ENCODE results near the gene CAPRIN2. TPM values are rescaled to one million over a fixed set of nuclear protein-coding genes. Genes with fewer than 3 reads are reported as not detected.

The CAPRIN2 gene
- total RNA-seq, 1 experiment from 2014 or later: 29.5 TPM

GRCh38 chr12:30696943-30697342, 57.8 kb downstream of the CAPRIN2 start:
- CTCF ChIA-PET: no interaction called here
- Histone ChIP-seq H3F3A (ENCODE audit: insufficient read depth, low read depth) (no peaks in the 10 kb centered on the region), H3K4me2 (no peak overlapping the region), H4K20me1 (ENCODE audit: insufficient read depth) (no peaks in the 10 kb centered on the region; the same call in 1 of the 2 replicates), H3K27ac (no peak overlapping the region), H2AFZ (no peak overlapping the region), H3K4me3 (no peak overlapping the region), H3K27me3 (ENCODE audit: insufficient read depth, low read depth) (no peaks in the 10 kb centered on the region), H3K4me1 (replicated peaks; ENCODE audit: insufficient read depth) (peaks cover 19% of the 10 kb centered on the region), H3K9me3 (ENCODE audit: insufficient read depth, low read depth) (no peaks in the 10 kb centered on the region; the same call in 1 of the 2 replicates), H3K9me2 (ENCODE audit: insufficient read depth) (no peaks in the 10 kb centered on the region), H3K79me2 (ENCODE audit: low read depth) (peaks cover 36% of the 10 kb centered on the region), H3K36me3 (ENCODE audit: low read depth) (no peaks in the 10 kb centered on the region)
- intact Hi-C loops (cut with micrococcal nuclease; ENCODE audit: unreplicated experiment): no loop called here
- BruUV-seq (replicated peaks): no TSS peak
- TF ChIP-seq CTCF (conservative IDR thresholded peaks at IDR 0.05): no peak
- TF ChIP-seq EZH2 (IDR thresholded peaks at IDR 0.05; ENCODE audit: low read depth): no peak
- POLR2A ChIA-PET (ENCODE audit: unreplicated experiment): no interaction called here
- DNase-seq: no peak

DNA sequence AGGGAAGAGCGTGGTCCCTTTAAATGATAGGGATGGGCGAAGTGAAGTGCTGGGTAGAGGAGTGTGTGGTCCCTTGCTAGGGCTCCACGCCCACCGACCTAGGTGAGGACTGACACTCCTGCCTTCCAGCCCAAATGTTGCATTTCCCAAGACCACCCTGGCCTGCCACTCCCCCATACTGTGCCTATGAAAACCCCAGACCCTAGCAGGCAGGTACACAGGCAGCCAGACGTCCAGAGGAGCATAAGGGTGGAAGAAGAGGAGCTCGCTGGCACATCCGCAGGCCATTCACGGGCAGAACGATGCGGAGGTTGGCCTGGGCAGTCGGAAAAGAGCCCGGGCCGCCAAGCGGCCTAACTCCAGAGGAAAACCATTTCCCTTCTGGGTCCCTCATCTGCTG, 58.3 kb downstream of the CAPRIN2 start:
- TF ChIP-seq CTCF (conservative IDR thresholded peaks at IDR 0.05): no peak
- no peak for TF ChIP-seq EZH2 (IDR thresholded peaks at IDR 0.05; ENCODE audit: low read depth)
- Histone ChIP-seq H3F3A (ENCODE audit: insufficient read depth, low read depth) (no peaks in the 10 kb centered on the region), H3K9me2 (ENCODE audit: insufficient read depth) (no peaks in the 10 kb centered on the region), H3K4me2 (peak overlapping the region; percentile 81), H4K20me1 (ENCODE audit: insufficient read depth) (no peaks in the 10 kb centered on the region; the same call in 1 of the 2 replicates), H3K4me3 (peak overlapping the region; percentile 95; the same call in 1 of the 2 replicates), H2AFZ (peak overlapping the region; percentile 88), H3K79me2 (ENCODE audit: low read depth) (peaks cover 41% of the 10 kb centered on the region), H3K27ac (no peak overlapping the region), H3K36me3 (ENCODE audit: low read depth) (no peaks in the 10 kb centered on the region), H3K27me3 (ENCODE audit: insufficient read depth, low read depth) (no peaks in the 10 kb centered on the region), H3K9me3 (ENCODE audit: insufficient read depth, low read depth) (no peaks in the 10 kb centered on the region; the same call in 1 of the 2 replicates), H3K4me1 (replicated peaks; ENCODE audit: insufficient read depth) (peaks cover 19% of the 10 kb centered on the region)
- ChIA-PET POLR2A (ENCODE audit: unreplicated experiment) (no interaction called here), CTCF (interaction anchor here (0.7 to 1.2 kb wide), 2 partner anchors 57 to 161 kb away, joined by 3 to 5 read pairs; no protein-coding TSS in a partner anchor)
- intact Hi-C loops (cut with micrococcal nuclease; ENCODE audit: unreplicated experiment): no loop called here
- DNase-seq: no peak
- no TSS peak for BruUV-seq (replicated peaks)

DNA sequence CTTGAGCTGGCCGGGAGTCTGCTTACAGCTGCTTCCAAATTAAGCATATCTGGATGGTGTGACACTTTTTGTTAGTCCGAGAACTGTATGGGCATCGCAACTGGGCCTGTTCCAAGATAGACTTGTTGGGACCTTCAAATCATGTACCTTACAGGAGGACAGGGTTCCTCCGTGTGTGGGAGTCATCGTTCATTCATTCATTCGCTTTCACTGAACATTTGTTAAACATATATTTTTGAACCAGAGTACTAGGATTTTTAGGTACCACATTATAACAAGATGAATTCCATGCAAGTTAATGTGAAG, 58.7 kb downstream of the CAPRIN2 start:
- H3K27ac ChIP-seq: no peak overlapping the region
- H3K4me3 ChIP-seq: peak overlapping the region; percentile 95
- H3K36me3 ChIP-seq (ENCODE audit: low read depth): no peaks in the 10 kb centered on the region
- peak overlapping the region; percentile 81 for H3K4me2 ChIP-seq
- H3K27me3 ChIP-seq (ENCODE audit: insufficient read depth, low read depth): no peaks in the 10 kb centered on the region
- ChIA-PET POLR2A (ENCODE audit: unreplicated experiment) (interaction anchor here (0.6 to 0.7 kb wide), 2 partner anchors 275 to 1332 kb away, joined by 3 to 17 read pairs; no protein-coding TSS in a partner anchor), CTCF (interaction anchor here (0.6 to 1.2 kb wide), 6 partner anchors 13 to 161 kb away, joined by 3 to 22 read pairs (median 6); no protein-coding TSS in a partner anchor)
- TF ChIP-seq CTCF (conservative IDR thresholded peaks at IDR 0.05): no peak
- TF ChIP-seq EZH2 (IDR thresholded peaks at IDR 0.05; ENCODE audit: low read depth): no peak
- peaks cover 45% of the 10 kb centered on the region for H3K79me2 ChIP-seq (ENCODE audit: low read depth)
- no peaks in the 10 kb centered on the region; the same call in 1 of the 2 replicates for H3K9me3 ChIP-seq (ENCODE audit: insufficient read depth, low read depth)
- H4K20me1 ChIP-seq (ENCODE audit: insufficient read depth): no peaks in the 10 kb centered on the region; the same call in 1 of the 2 replicates
- DNase-seq: no peak
- peak overlapping the region; percentile 88 for H2AFZ ChIP-seq
- BruUV-seq (replicated peaks): TSS peak; percentile 74
- peaks cover 19% of the 10 kb centered on the region for H3K4me1 ChIP-seq (replicated peaks; ENCODE audit: insufficient read depth)
- no peaks in the 10 kb centered on the region for H3K9me2 ChIP-seq (ENCODE audit: insufficient read depth)
- H3F3A ChIP-seq (ENCODE audit: insufficient read depth, low read depth): no peaks in the 10 kb centered on the region
- intact Hi-C loops (cut with micrococcal nuclease; ENCODE audit: unreplicated experiment): no loop called here
